Measurements from ENCODE around the gene SLC8A2.

SLC8A2 gene

DNA sequence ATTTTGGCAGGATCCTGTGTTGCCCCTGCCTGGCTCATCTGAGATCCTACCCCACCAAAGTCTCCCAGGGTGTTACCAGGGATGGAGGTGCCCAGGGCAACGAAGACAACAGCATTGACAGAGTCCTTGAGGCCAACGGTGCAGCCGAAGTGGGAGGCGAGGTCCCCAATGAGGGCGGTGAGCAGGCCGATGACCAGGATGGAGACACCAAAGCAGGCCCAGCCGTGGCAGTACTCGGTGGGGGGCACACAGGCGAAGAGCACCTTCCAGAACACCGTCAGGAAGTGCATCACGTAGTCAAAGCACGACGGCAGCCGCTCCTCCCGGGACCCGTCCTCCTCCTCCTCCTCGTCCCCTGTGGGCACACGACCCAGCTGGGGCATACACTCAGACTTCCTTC lies 39.6 kb downstream of the SLC8A2 start:
- no peak overlapping the region for H2AFZ ChIP-seq (ENCODE audit: low read depth, low read length)
- WGBS, result 85% methylated on average over 18 of the region's 18 CpGs
- no peak overlapping the region for H3K14ac ChIP-seq (ENCODE audit: low read length in 2 of 2)
- no peaks in the 10 kb centered on the region for H3K36me3 ChIP-seq (ENCODE audit: control insufficient read depth in 1 of 2, insufficient read depth in 2 of 2, low read depth in 1 of 2, low read length in 2 of 2)
- no peak for DNase-seq
- peaks cover 20% of the 10 kb centered on the region for H3K4me1 ChIP-seq (ENCODE audit: control insufficient read depth, insufficient read depth, low read depth, low read length)
- H2BK12ac ChIP-seq (ENCODE audit: low read length in 2 of 2), result no peak overlapping the region
- no peak overlapping the region for H3K4me2 ChIP-seq (ENCODE audit: low read length, poor library complexity, severe bottlenecking)
- H2BK15ac ChIP-seq (ENCODE audit: low read depth, poor library complexity, severe bottlenecking), result no peak overlapping the region
- H3K18ac ChIP-seq (ENCODE audit: low read depth in 1 of 2, low read length in 2 of 2), result no peak overlapping the region
- H4K91ac ChIP-seq (ENCODE audit: low read length), result peak overlapping the region; percentile 35
- no peak overlapping the region for H3K4ac ChIP-seq (ENCODE audit: low read depth in 1 of 2, low read length in 2 of 2)
- no peak overlapping the region for H2BK120ac ChIP-seq (ENCODE audit: low read depth, low read length)
- H3K9me3 ChIP-seq (ENCODE audit: control insufficient read depth, low read length), result no peaks in the 10 kb centered on the region
- no peak overlapping the region for H4K8ac ChIP-seq (ENCODE audit: low read length)
- no peak overlapping the region for H2AK5ac ChIP-seq (ENCODE audit: low read length, severe bottlenecking)
- H3K27ac ChIP-seq (ENCODE audit: low read length, poor library complexity, severe bottlenecking), result no peak overlapping the region
- no peak overlapping the region for H3K9ac ChIP-seq (ENCODE audit: low read length)
- no peak overlapping the region for H3K4me3 ChIP-seq (ENCODE audit: insufficient read depth in 1 of 2, low read depth in 1 of 2, low read length in 2 of 2)
- H3K23ac ChIP-seq (ENCODE audit: low read length in 2 of 2), result no peak overlapping the region
- H3K79me1 ChIP-seq (replicated peaks; ENCODE audit: low read length, poor library complexity, severe bottlenecking), result no peaks in the 10 kb centered on the region
- no peak overlapping the region for H2BK5ac ChIP-seq (ENCODE audit: low read depth, low read length, poor library complexity, severe bottlenecking)
- H3K27me3 ChIP-seq (ENCODE audit: control insufficient read depth in 1 of 2, insufficient read depth in 1 of 2, low read length in 2 of 2), result peaks cover 36 to 55% of the 10 kb centered on the region in 2 experiments

DNA sequence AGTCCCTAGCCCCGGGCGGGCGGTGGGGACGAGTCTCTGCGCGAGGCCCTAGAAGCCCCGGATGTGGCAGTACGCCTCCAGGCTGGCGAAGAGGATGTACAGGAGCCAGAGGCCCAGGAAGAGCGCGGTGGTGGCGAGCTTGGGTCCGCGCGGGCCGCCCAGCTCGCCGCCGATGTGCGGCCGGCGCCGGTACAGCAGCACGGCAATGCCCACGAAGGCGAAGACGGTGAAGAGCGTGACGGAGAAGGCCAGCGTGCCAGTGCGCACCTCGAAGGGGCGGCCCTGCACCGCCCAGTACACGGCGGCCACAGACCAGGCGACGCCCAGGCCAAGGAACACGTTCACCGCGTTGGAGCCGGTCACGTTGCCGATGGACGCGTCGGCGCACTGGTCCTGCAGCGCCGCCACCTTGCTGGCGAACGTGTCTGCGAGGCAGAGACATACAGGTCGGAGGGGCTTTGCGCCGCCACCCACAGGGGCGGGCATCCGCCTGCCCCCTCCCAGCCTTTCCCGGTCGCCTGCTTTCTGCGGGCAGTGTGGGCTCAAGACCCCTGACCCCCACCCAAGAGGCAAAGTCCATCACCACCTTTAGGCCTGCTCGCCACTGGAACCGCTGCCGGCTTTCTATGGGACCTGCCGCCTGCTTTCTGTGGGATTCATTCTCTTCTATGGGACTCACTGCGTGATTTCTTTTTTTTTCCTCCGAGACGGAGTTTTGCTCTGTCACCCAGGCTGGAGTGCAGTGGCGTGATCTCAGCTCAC lies 41.5 kb downstream of the SLC8A2 start:
- Histone ChIP-seq H3K14ac (ENCODE audit: low read length in 2 of 2) (peak overlapping the region in 1 of 2 experiments; percentile 44), H2BK5ac (ENCODE audit: low read depth, low read length, poor library complexity, severe bottlenecking) (no peak overlapping the region), H3K9ac (ENCODE audit: low read length) (peak overlapping the region; percentile 41), H4K8ac (ENCODE audit: low read length) (peak overlapping the region; percentile 8), H3K36me3 (ENCODE audit: control insufficient read depth in 1 of 2, insufficient read depth in 2 of 2, low read depth in 1 of 2, low read length in 2 of 2) (no peaks in the 10 kb centered on the region), H2AK5ac (ENCODE audit: low read length, severe bottlenecking) (no peak overlapping the region), H3K4me3 (ENCODE audit: insufficient read depth in 1 of 2, low read depth in 1 of 2, low read length in 2 of 2) (peak overlapping the region; percentile 35 to 63), H2AFZ (ENCODE audit: low read depth, low read length) (peak overlapping the region; percentile 96), H3K4ac (ENCODE audit: low read depth in 1 of 2, low read length in 2 of 2) (peak overlapping the region in 1 of 2 experiments; percentile 30), H2BK12ac (ENCODE audit: low read length in 2 of 2) (peak overlapping the region in 1 of 2 experiments; percentile 96), H3K23ac (ENCODE audit: low read length in 2 of 2) (peak overlapping the region in 1 of 2 experiments; percentile 75), H4K91ac (ENCODE audit: low read length) (peak overlapping the region; percentile 58), H3K18ac (ENCODE audit: low read depth in 1 of 2, low read length in 2 of 2) (peak overlapping the region in 1 of 2 experiments; percentile 89), H2BK15ac (ENCODE audit: low read depth, poor library complexity, severe bottlenecking) (no peak overlapping the region), H3K79me1 (replicated peaks; ENCODE audit: low read length, poor library complexity, severe bottlenecking) (no peaks in the 10 kb centered on the region), H3K27ac (ENCODE audit: low read length, poor library complexity, severe bottlenecking) (no peak overlapping the region), H2BK120ac (ENCODE audit: low read depth, low read length) (no peak overlapping the region), H3K27me3 (ENCODE audit: control insufficient read depth in 1 of 2, insufficient read depth in 1 of 2, low read length in 2 of 2) (peaks cover 36 to 54% of the 10 kb centered on the region in 2 experiments), H3K4me1 (ENCODE audit: control insufficient read depth, insufficient read depth, low read depth, low read length) (peaks cover 19% of the 10 kb centered on the region), H3K4me2 (ENCODE audit: low read length, poor library complexity, severe bottlenecking) (peak overlapping the region; percentile 75), H3K9me3 (ENCODE audit: control insufficient read depth, low read length) (no peaks in the 10 kb centered on the region)
- peak; percentile 72 for DNase-seq
- 13% methylated on average over 69 of the region's 69 CpGs for WGBS

DNA sequence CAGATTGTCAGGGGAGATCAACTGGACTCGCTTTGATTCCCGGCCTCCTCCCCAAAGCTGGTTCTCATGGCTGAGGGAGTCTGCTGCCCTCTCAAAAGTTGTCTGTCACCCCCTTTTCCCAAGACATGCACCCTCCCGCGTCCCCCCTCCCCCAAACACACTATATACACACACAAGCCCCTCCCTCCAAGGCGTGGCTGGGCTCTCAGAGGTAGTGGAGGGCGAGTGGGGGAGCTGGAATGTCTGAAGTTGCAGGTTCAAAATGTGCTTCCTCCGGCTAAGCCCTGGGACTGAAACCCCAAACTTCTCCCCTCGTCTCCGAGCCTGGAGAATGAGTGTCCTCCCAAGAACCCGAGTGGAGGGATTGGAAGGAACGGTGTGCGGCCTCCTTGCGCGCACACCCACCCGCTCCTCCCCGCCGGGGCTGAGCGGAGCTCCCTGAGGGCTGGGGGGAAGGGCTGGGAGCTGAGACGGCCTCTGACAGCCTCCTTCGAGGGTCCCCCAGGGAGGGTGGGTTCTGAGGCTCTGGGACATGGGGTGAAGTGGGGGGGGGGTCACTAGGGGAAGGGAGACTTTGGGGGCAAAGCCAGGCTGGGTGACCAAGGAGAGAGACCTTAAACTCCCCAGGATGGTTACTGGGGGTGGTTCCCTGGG lies 42.4 kb downstream of the SLC8A2 start:
- Histone ChIP-seq H3K9ac (ENCODE audit: low read length) (no peak overlapping the region), H4K91ac (ENCODE audit: low read length) (no peak overlapping the region)
- WGBS, result 46% methylated on average over 17 of the region's 20 CpGs

DNA sequence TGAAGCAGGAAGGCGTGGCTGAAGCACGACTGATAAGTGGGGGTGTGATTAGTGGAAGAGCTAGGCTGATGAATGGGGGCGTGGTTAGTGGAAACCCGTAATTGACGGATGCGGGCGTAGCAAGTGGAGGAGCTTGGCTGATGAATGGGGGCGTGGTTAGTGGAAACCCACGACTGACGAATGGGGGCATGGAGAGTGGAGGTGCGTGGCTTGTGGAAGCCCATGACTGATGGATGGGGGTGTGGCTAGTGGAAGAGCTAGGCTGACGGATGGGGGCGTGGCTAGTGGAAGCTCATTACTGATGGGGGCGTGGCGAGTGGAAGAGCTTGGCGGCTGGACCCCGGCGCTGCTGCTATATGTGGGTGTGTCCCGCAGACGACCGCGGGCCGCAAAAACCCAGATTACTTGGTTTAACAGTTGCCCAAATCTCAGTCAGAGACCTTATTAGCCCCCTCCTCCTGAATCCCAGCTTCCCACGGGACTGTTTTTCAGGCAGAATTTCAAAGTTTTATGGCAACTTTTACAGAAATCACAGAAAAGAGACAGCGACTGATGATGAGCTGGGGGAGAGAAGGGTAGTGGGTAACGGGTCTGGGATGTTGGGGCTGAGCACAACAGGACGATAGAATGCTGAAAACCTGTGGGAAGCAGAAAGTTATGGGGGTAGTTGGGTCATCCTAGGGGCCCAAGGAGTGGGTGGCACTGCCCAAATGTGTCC lies 43.4 kb downstream of the SLC8A2 start:
- H2AK5ac ChIP-seq (ENCODE audit: low read length, severe bottlenecking), result no peak overlapping the region
- peak overlapping the region; percentile 58 for H3K9ac ChIP-seq (ENCODE audit: low read length)
- H4K8ac ChIP-seq (ENCODE audit: low read length), result no peak overlapping the region
- H2AFZ ChIP-seq (ENCODE audit: low read depth, low read length), result no peak overlapping the region
- no peak overlapping the region for H2BK12ac ChIP-seq (ENCODE audit: low read length in 2 of 2)
- H2BK120ac ChIP-seq (ENCODE audit: low read depth, low read length), result no peak overlapping the region
- no peaks in the 10 kb centered on the region for H3K9me3 ChIP-seq (ENCODE audit: control insufficient read depth, low read length)
- H3K79me1 ChIP-seq (replicated peaks; ENCODE audit: low read length, poor library complexity, severe bottlenecking), result no peaks in the 10 kb centered on the region
- no peak overlapping the region for H4K91ac ChIP-seq (ENCODE audit: low read length)
- H3K4me1 ChIP-seq (ENCODE audit: control insufficient read depth, insufficient read depth, low read depth, low read length), result peaks cover 19% of the 10 kb centered on the region
- DNase-seq, result peak; percentile 100
- H3K27ac ChIP-seq (ENCODE audit: low read length, poor library complexity, severe bottlenecking), result no peak overlapping the region
- H3K18ac ChIP-seq (ENCODE audit: low read depth in 1 of 2, low read length in 2 of 2), result no peak overlapping the region
- no peak overlapping the region for H2BK5ac ChIP-seq (ENCODE audit: low read depth, low read length, poor library complexity, severe bottlenecking)
- 2% methylated on average over 27 of the region's 27 CpGs for WGBS
- H3K36me3 ChIP-seq (ENCODE audit: control insufficient read depth in 1 of 2, insufficient read depth in 2 of 2, low read depth in 1 of 2, low read length in 2 of 2), result no peaks in the 10 kb centered on the region
- peak overlapping the region in 1 of 2 experiments; percentile 45 for H3K4me3 ChIP-seq (ENCODE audit: insufficient read depth in 1 of 2, low read depth in 1 of 2, low read length in 2 of 2)
- H2BK15ac ChIP-seq (ENCODE audit: low read depth, poor library complexity, severe bottlenecking), result no peak overlapping the region
- H3K14ac ChIP-seq (ENCODE audit: low read length in 2 of 2), result no peak overlapping the region
- no peak overlapping the region for H3K4ac ChIP-seq (ENCODE audit: low read depth in 1 of 2, low read length in 2 of 2)
- peak overlapping the region; percentile 71 for H3K4me2 ChIP-seq (ENCODE audit: low read length, poor library complexity, severe bottlenecking)
- H3K27me3 ChIP-seq (ENCODE audit: control insufficient read depth in 1 of 2, insufficient read depth in 1 of 2, low read length in 2 of 2), result peaks cover 37 to 56% of the 10 kb centered on the region in 2 experiments
- H3K23ac ChIP-seq (ENCODE audit: low read length in 2 of 2), result no peak overlapping the region

More for the DNA sequence above, 42.4 kb downstream of the SLC8A2 start:
- Histone ChIP-seq H3K18ac (ENCODE audit: low read depth in 1 of 2, low read length in 2 of 2) (no peak overlapping the region), H3K4me1 (ENCODE audit: control insufficient read depth, insufficient read depth, low read depth, low read length) (peaks cover 19% of the 10 kb centered on the region), H2BK5ac (ENCODE audit: low read depth, low read length, poor library complexity, severe bottlenecking) (no peak overlapping the region), H3K4me2 (ENCODE audit: low read length, poor library complexity, severe bottlenecking) (no peak overlapping the region), H3K4me3 (ENCODE audit: insufficient read depth in 1 of 2, low read depth in 1 of 2, low read length in 2 of 2) (no peak overlapping the region), H3K79me1 (replicated peaks; ENCODE audit: low read length, poor library complexity, severe bottlenecking) (no peaks in the 10 kb centered on the region), H3K9me3 (ENCODE audit: control insufficient read depth, low read length) (no peaks in the 10 kb centered on the region), H2AFZ (ENCODE audit: low read depth, low read length) (no peak overlapping the region), H3K36me3 (ENCODE audit: control insufficient read depth in 1 of 2, insufficient read depth in 2 of 2, low read depth in 1 of 2, low read length in 2 of 2) (no peaks in the 10 kb centered on the region), H3K27me3 (ENCODE audit: control insufficient read depth in 1 of 2, insufficient read depth in 1 of 2, low read length in 2 of 2) (peaks cover 34 to 53% of the 10 kb centered on the region in 2 experiments), H2BK120ac (ENCODE audit: low read depth, low read length) (no peak overlapping the region), H3K4ac (ENCODE audit: low read depth in 1 of 2, low read length in 2 of 2) (no peak overlapping the region), H3K23ac (ENCODE audit: low read length in 2 of 2) (no peak overlapping the region), H4K8ac (ENCODE audit: low read length) (no peak overlapping the region), H2BK15ac (ENCODE audit: low read depth, poor library complexity, severe bottlenecking) (no peak overlapping the region), H2AK5ac (ENCODE audit: low read length, severe bottlenecking) (no peak overlapping the region), H3K14ac (ENCODE audit: low read length in 2 of 2) (no peak overlapping the region), H3K27ac (ENCODE audit: low read length, poor library complexity, severe bottlenecking) (no peak overlapping the region), H2BK12ac (ENCODE audit: low read length in 2 of 2) (peak overlapping the region; percentile 1 to 10)
- no peak for DNase-seq
